GM18517 (cell line): ENCODE measurements around the gene HBA2.
"Not testable (repeated sequence)": the region's sequence is repeated elsewhere in the genome, so short reads cannot be mapped to it uniquely, and the experiment has no call there.

ENCODE experiments used
- ATAC-seq: cut with Tn5 transposase; IDR thresholded peaks from one replicate; pipeline ENCODE4 v1.9.1; 2021; ENCODE audit warnings: mild to moderate bottlenecking, moderate library complexity; ENCODE audit not compliant: unreplicated experiment

Gene HBA2

DNA sequence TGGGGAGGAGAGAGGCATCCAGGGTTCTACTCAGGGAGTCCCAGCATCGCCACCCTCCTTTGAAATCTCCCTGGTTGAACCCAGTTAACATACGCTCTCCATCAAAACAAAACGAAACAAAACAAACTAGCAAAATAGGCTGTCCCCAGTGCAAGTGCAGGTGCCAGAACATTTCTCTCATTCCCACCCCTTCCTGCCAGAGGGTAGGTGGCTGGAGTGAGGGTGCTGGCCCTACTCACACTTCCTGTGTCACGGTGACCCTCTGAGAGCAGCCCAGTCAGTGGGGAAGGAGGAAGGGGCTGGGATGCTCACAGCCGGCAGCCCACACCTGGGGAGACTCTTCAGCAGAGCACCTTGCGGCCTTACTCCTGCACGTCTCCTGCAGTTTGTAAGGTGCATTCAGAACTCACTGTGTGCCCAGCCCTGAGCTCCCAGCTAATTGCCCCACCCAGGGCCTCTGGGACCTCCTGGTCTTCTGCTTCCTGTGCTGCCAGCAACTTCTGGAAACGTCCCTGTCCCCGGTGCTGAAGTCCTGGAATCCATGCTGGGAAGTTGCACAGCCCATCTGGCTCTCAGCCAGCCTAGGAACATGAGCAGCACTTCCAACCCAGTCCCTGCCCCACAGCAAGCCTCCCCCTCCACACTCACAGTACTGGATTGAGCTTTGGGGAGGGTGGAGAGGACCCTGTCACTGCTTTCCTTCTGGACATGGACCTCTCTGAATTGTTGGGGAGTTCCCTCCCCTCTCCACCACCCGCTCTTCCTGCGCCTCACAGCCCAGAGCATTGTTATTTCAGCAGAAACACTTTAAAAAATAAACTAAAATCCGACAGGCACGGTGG, 1.5 kb downstream of the HBA2 start:
- not testable (repeated sequence) for ATAC-seq

DNA sequence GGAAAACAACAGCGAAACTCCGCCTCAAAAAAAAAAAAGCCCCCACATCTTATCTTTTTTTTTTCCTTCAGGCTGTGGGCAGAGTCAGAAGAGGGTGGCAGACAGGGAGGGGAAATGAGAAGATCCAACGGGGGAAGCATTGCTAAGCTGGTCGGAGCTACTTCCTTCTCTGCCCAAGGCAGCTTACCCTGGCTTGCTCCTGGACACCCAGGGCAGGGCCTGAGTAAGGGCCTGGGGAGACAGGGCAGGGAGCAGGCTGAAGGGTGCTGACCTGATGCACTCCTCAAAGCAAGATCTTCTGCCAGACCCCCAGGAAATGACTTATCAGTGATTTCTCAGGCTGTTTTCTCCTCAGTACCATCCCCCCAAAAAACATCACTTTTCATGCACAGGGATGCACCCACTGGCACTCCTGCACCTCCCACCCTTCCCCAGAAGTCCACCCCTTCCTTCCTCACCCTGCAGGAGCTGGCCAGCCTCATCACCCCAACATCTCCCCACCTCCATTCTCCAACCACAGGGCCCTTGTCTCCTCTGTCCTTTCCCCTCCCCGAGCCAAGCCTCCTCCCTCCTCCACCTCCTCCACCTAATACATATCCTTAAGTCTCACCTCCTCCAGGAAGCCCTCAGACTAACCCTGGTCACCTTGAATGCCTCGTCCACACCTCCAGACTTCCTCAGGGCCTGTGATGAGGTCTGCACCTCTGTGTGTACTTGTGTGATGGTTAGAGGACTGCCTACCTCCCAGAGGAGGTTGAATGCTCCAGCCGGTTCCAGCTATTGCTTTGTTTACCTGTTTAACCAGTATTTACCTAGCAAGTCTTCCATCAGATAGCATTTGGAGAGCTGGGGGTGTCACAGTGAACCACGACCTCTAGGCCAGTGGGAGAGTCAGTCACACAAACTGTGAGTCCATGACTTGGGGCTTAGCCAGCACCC, 2.6 kb downstream of the HBA2 start:
- no peak for ATAC-seq

DNA sequence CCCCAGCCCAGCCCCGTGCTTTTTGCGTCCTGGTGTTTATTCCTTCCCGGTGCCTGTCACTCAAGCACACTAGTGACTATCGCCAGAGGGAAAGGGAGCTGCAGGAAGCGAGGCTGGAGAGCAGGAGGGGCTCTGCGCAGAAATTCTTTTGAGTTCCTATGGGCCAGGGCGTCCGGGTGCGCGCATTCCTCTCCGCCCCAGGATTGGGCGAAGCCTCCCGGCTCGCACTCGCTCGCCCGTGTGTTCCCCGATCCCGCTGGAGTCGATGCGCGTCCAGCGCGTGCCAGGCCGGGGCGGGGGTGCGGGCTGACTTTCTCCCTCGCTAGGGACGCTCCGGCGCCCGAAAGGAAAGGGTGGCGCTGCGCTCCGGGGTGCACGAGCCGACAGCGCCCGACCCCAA, 3.3 kb downstream of the HBA2 start:
- not testable (repeated sequence) for ATAC-seq

DNA sequence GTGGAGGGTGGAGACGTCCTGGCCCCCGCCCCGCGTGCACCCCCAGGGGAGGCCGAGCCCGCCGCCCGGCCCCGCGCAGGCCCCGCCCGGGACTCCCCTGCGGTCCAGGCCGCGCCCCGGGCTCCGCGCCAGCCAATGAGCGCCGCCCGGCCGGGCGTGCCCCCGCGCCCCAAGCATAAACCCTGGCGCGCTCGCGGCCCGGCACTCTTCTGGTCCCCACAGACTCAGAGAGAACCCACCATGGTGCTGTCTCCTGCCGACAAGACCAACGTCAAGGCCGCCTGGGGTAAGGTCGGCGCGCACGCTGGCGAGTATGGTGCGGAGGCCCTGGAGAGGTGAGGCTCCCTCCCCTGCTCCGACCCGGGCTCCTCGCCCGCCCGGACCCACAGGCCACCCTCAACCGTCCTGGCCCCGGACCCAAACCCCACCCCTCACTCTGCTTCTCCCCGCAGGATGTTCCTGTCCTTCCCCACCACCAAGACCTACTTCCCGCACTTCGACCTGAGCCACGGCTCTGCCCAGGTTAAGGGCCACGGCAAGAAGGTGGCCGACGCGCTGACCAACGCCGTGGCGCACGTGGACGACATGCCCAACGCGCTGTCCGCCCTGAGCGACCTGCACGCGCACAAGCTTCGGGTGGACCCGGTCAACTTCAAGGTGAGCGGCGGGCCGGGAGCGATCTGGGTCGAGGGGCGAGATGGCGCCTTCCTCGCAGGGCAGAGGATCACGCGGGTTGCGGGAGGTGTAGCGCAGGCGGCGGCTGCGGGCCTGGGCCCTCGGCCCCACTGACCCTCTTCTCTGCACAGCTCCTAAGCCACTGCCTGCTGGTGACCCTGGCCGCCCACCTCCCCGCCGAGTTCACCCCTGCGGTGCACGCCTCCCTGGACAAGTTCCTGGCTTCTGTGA, 4.1 kb downstream of the HBA2 start, which contains the start of gene HBA1:
Gene HBA1 (plus strand): TSS at position 204 of the 906 bp plus-strand sequence. CDS start 37 bp downstream, at position 241.
- ATAC-seq, result not testable (repeated sequence)

DNA sequence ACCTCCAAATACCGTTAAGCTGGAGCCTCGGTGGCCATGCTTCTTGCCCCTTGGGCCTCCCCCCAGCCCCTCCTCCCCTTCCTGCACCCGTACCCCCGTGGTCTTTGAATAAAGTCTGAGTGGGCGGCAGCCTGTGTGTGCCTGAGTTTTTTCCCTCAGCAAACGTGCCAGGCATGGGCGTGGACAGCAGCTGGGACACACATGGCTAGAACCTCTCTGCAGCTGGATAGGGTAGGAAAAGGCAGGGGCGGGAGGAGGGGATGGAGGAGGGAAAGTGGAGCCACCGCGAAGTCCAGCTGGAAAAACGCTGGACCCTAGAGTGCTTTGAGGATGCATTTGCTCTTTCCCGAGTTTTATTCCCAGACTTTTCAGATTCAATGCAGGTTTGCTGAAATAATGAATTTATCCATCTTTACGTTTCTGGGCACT, 4.7 kb downstream of the HBA2 start:
- no peak for ATAC-seq

DNA sequence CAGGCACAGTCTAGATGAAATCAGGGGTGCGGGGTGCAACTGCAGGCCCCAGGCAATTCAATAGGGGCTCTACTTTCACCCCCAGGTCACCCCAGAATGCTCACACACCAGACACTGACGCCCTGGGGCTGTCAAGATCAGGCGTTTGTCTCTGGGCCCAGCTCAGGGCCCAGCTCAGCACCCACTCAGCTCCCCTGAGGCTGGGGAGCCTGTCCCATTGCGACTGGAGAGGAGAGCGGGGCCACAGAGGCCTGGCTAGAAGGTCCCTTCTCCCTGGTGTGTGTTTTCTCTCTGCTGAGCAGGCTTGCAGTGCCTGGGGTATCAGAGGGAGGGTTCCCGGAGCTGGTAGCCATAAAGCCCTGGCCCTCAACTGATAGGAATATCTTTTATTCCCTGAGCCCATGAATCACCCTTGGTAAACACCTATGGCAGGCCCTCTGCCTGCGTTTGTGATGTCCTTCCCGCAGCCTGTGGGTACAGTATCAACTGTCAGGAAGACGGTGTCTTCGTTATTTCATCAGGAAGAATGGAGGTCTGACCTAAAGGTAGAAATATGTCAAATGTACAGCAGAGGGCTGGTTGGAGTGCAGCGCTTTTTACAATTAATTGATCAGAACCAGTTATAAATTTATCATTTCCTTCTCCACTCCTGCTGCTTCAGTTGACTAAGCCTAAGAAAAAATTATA, 5.4 kb downstream of the HBA2 start:
- no peak for ATAC-seq

DNA sequence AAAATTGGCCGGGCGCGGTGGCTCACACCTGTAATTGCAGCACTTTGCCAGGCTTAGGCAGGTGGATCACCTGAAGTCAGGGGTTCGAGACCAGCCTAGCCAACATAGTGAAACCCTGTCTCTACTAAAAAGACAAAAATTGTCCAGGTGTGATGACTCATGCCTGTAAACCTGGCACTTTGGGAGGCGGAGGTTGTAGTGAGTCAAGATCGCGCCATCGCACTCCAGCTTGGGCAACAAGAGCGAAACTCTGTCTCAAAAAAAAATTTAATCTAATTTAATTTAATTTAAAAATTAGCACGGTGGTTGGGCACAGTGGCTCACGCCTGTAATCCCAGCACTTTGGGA, 6.0 kb downstream of the HBA2 start:
- ATAC-seq, result no peak

DNA sequence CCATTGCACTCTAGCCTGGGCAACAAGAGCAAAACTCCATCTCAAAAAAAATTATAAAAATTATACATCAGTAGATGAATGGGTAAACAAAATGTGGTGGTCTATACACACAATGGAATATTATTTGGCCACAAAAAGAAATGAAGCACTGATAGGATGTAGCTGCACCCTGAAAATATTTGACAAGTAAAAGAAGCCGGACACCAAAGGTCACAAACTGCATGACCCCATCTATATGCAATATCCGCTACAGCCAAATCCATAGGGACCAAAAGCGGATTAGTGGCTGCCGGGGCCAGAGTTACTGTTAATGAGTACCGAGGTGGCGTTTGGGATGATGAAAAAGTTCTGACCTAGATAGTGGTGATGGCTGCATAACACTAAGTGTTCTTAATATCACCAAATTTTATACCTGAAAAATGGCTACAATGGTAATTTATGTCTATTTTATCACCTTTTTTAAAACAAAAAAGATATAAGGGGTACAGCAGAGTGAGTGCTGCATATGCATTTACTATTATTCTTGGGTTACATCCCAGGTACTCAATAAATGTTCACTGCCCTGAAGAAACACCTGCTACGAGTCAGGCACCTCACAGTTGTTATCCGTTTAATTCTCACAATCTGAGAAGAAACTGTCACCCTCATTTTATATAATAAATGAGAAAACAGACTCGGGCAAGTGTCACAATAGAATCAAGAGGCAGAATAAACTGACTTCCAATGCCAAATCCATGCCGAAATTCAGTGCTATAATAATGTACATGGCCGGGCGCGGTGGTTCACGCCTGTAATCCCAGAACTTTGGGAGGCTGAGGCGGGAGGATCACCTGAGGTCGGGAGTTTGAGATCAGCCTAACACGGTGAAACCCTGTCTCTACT, 6.8 kb downstream of the HBA2 start:
- ATAC-seq, result no peak

DNA sequence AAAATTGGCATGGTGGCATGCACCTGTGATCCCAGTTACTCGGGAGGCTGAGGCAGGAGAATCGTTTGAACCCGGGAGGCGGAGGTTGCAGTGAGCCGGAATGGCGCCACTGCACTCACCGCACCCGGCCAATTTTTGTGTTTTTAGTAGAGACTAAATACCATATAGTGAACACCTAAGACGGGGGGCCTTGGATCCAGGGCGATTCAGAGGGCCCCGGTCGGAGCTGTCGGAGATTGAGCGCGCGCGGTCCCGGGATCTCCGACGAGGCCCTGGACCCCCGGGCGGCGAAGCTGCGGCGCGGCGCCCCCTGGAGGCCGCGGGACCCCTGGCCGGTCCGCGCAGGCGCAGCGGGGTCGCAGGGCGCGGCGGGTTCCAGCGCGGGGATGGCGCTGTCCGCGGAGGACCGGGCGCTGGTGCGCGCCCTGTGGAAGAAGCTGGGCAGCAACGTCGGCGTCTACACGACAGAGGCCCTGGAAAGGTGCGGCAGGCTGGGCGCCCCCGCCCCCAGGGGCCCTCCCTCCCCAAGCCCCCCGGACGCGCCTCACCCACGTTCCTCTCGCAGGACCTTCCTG, 7.5 kb downstream of the HBA2 start, which contains the start of gene HBQ1:
Gene HBQ1 (plus strand): TSS at position 359 of the 575 bp plus-strand sequence. CDS start 28 bp downstream, at position 387.
- ATAC-seq, result no peak

DNA sequence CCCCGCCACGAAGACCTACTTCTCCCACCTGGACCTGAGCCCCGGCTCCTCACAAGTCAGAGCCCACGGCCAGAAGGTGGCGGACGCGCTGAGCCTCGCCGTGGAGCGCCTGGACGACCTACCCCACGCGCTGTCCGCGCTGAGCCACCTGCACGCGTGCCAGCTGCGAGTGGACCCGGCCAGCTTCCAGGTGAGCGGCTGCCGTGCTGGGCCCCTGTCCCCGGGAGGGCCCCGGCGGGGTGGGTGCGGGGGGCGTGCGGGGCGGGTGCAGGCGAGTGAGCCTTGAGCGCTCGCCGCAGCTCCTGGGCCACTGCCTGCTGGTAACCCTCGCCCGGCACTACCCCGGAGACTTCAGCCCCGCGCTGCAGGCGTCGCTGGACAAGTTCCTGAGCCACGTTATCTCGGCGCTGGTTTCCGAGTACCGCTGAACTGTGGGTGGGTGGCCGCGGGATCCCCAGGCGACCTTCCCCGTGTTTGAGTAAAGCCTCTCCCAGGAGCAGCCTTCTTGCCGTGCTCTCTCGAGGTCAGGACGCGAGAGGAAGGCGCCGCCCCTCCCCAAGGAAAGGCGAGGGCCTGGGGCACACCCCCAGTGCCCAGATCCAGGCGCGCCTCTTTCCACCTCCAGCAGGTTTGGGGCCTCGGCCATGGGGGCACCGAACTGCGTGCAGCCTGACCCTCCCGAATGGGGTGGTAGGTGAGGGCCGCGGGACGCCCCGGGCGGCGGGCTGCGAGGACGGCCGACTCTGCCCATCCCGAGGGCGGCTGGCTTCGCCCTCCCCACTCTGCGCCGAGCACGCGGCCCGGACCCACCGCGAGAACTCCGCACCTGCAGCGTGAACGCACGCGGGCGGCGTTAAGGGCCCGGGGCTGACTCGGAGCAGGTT, 8.2 kb downstream of the HBA2 start:
- ATAC-seq, result no peak

DNA sequence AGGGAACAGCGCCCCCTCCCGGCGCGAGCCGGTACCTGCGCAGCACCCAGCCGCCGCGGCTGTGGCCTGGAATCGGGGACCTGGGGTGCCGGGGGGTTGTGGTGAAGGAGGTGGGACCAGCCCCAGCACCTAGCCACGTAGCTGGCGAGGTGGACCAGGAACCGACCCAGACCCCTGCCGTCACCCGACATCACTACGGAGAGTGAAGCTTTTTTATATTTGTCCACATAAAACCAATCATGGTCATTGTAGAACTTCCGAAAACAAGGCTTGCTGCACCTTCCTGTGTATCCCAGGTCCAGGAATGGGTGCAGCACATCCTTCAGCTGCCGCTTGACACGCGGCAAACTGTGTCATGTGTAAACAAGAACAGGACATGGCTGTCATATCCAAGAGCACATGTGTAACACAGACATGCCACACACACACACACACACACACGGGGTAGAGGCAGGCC, 8.9 kb downstream of the HBA2 start:
- no peak for ATAC-seq

DNA sequence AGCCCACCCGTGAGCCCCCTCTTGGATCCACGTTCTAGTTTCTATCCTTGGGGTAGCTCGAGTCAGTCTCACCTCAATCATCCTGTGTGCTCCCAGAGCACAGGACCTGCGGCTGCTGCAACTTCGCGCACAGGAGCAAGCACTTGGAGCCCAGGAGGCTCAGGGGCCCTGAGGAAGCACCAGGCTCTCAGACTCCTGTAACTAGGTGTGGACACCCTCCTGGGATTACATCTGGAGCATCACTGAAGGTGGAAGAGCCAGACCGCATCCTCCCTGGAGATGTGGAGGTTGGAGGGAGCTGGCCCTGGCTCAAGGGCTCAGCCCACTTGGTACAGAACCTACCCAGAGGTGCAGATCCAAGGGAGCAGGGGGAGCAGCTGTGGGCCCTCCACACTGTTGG, 10.3 kb downstream of the HBA2 start:
- ATAC-seq, result no peak

DNA sequence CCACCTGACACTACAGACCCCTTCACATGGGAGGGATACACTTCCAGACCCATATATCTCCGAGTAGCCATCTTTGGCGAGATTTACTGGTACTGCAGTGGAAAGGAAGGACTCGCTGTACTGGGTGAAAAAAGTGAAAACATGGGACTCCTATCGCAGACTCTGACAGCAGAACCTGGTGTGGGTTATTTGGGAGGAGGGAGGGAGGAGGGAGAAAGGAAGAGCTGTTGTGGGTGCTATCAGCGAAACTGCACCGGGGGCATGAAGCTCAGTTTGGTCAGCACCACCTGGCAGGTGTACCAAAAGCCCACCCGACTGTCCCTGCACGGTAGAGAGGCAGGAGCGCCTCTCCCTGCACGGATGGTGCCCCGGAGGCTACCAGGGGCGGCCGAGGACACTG, 12.5 kb downstream of the HBA2 start:
- no peak for ATAC-seq

DNA sequence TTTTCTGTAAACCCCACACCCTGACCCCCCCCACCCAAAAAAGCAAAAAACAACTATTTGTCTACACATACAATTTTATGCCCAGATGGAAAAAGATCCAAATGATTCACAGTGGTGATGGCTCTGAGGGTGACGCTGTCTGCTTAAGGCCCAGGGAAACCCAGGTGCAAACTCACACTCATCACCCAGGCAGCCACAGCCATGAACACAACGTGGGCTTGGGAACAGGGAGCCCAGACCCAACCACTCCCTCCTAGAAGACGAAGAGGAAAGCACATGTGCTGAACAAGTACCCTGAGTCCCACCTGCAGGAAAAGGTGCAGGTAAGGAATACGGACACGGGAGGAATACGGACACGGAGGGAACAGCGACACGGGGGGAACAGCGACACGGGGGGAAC, 13.0 kb downstream of the HBA2 start:
- ATAC-seq, result no peak

DNA sequence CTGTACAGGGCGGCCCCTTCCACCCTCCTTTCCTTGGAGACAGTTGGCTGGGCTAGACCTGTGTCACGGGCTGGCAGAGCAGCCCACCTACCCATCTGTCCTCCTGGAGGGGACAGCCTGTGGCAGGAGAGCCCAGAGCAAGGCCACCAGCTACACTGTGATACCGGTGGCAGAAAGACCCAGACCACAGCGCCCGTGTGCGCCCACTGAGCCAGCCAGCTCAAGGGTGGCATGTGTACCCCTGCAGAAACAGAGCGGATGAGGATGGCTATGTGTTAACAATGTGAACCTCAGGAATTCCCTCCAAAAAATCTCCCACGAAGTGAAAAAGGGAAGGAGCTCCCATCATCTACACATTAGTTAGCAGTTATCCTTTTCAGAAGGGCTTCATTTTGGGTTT, 14.7 kb downstream of the HBA2 start:
- no peak for ATAC-seq

DNA sequence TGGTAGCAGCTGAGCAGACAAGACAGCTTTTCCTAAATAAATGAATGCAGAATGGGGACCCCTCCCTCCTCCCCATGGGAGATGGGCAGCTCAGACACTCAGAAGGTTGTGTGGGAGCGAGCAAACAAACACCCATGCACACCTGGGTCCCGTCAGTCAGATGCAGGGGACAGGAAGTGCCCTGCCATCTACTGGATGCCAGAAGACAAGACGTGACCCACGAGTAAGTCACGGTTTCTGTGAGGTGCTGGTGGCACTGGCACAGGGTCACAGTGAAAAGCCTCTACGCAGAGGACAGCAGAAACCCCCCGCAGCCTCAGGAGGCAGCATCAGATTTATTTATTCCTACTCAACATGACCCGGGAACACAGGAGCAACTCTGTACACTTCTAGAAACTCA, 16.0 kb downstream of the HBA2 start:
- ATAC-seq, result no peak

DNA sequence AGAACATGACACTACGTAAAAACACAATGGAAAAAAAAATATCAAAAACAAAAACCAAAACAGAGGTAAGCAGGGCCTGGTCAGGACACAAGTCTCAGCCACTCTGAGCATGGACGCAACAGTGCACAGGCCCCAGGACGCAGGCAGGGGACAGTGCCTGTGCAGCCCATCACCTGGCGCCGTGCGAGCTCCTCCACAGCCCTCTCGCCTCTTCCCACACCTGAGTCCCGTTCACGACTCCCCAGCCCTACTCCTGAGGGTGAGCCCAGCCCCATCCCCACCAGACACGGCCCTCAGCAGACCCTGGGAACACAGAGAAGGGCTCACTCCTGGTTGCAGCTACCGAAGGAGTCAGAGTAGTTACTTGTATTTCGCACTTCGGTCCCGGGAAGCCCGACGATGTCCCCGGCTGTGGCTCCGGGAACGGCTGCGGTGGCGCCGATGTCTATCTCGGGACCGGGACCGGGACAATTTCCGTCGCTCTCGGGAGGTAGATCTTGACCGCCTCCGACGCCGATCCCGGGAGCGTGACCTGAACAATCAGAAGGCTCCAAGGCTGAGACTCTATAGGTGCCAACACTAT, 17.0 kb downstream of the HBA2 start:
- no peak for ATAC-seq
